K562 (cell line): ENCODE measurements around the gene STK11. TPM values are rescaled to one million over a fixed set of nuclear protein-coding genes. Genes with fewer than 3 reads are reported as not detected.

ENCODE experiments used
- CEBPG ChIP-seq, 3 experiments: fragments of 200-800 bp in 1 of 3; sonication (Bioruptor generic) in 1 of 3; sonication (generic) in 1 of 3; formaldehyde crosslinking in 1 of 3; IDR thresholded peaks in 2 of 3; conservative IDR thresholded peaks in 1 of 3; 2 replicates each; pipeline versions ENCODE4 v1.6.1 to v1.8.0; 2016 to 2022; ENCODE audit warnings: missing compliant biosample characterization in 2 of 3, missing genetic modification characterization in 2 of 3, mild to moderate bottlenecking in 1 of 3, missing genetic modification reagents in 1 of 3
- CUX1 ChIP-seq: fragments of 200-800 bp; sonication (Bioruptor generic); IDR thresholded peaks from 2 replicates; pipeline ENCODE4 v1.6.1; 2016; ENCODE audit warnings: missing genetic modification characterization, missing compliant biosample characterization
- GABPB2 ChIP-seq: fragments of 250-450 bp; sonication (Bioruptor Pico); conservative IDR thresholded peaks from 2 replicates; pipeline ENCODE4 v1.5.1; 2021; ENCODE audit warnings: mild to moderate bottlenecking
- HMBOX1 ChIP-seq: sonication (generic); IDR thresholded peaks from 2 replicates; pipeline ENCODE4 v1.6.1; 2016
- IRF9 ChIP-seq: fragments of 450-650 bp; IDR thresholded peaks from 2 replicates; pipeline ENCODE4 v1.6.1; 2016; ENCODE audit warnings: missing biosample characterization, missing genetic modification characterization
- JUN ChIP-seq, 2 experiments: sonication (generic) in 1 of 2; formaldehyde crosslinking in 1 of 2; IDR thresholded peaks; 2 replicates each; pipeline versions ENCODE4 v1.6.1 to v1.8.0; 2012 to 2022; ENCODE audit warnings: borderline replicate concordance in 2 of 2, mild to moderate bottlenecking in 2 of 2, improper control_type of control experiment in 1 of 2, low read depth in 1 of 2, low read length in 1 of 2, missing genetic modification reagents in 1 of 2
- KLF13 ChIP-seq: fragments of 450-650 bp; IDR thresholded peaks from 2 replicates; pipeline ENCODE4 v1.6.1; 2016; ENCODE audit warnings: missing genetic modification characterization, low read depth, mild to moderate bottlenecking, missing compliant biosample characterization, moderate library complexity, borderline replicate concordance
- LEF1 ChIP-seq: fragments of 450-650 bp; IDR thresholded peaks from 2 replicates; pipeline ENCODE4 v1.6.1; 2016; ENCODE audit warnings: mild to moderate bottlenecking
- MTA3 ChIP-seq: fragments of 450-650 bp; formaldehyde crosslinking; IDR thresholded peaks from 2 replicates; pipeline ENCODE4 v1.6.1; 2017; ENCODE audit warnings: mild to moderate bottlenecking, borderline replicate concordance
- MTF1 ChIP-seq: fragments of 250-450 bp; sonication (Bioruptor Pico); IDR thresholded peaks from 2 replicates; pipeline ENCODE4 v1.9.0; 2021; ENCODE audit warnings: moderate library complexity, mild to moderate bottlenecking, inconsistent platforms, borderline replicate concordance
- RBFOX2 ChIP-seq: fragments of 200-400 bp; formaldehyde crosslinking; IDR thresholded peaks from 2 replicates; pipeline ENCODE4 v1.6.1; 2017; ENCODE audit warnings: low read depth, mild to moderate bottlenecking, low read length, moderate library complexity
- STAT5B ChIP-seq: fragments of 250-450 bp; sonication (Bioruptor Pico); IDR thresholded peaks from 2 replicates; pipeline ENCODE4 v1.8.0; 2021; ENCODE audit warnings: mild to moderate bottlenecking, inconsistent platforms
- TAF9B ChIP-seq: fragments of 450-650 bp; IDR thresholded peaks from 2 replicates; pipeline ENCODE4 v1.6.1; 2018; ENCODE audit warnings: mild to moderate bottlenecking; ENCODE audit not compliant: partially characterized antibody
- TCF7 ChIP-seq: sonication (generic); IDR thresholded peaks from 2 replicates; pipeline ENCODE4 v1.6.1; 2016; ENCODE audit warnings: antibody characterized with exemption, borderline replicate concordance
- ZC3H4 ChIP-seq: sonication (generic); formaldehyde crosslinking; IDR thresholded peaks from 2 replicates; pipeline ENCODE4 v1.9.0; 2021; ENCODE audit warnings: missing genetic modification reagents, borderline replicate concordance
- ZNF12 ChIP-seq: sonication (generic); formaldehyde crosslinking; IDR thresholded peaks from 2 replicates; pipeline ENCODE4 v1.4.0; 2020; ENCODE audit warnings: mild to moderate bottlenecking, missing genetic modification reagents
- ZNF75A ChIP-seq: fragments of 450-650 bp; formaldehyde crosslinking; IDR thresholded peaks from 2 replicates; pipeline ENCODE4 v1.4.0; 2020; ENCODE audit warnings: mild to moderate bottlenecking
- polyA plus RNA-seq, 8 experiments: library from polyadenylated mRNA; depleted of rRNA in 4 of 8; stranded (reverse) in 5 of 8; unstranded in 3 of 8; fragments of >200 nt; fragmentation: Nextera tagmentation in 2 of 8; fragmentation: Illumina TruSeq in 1 of 8; extraction: Ambion mirVana in 2 of 8; extraction: Trizol in 1 of 8; gene quantifications; 2 replicates each; pipeline versions ENCODE4 v1.2.1 to v1.2.3, GENCODE V29; 2011 to 2014; ENCODE audit warnings: inconsistent platforms in 1 of 8, missing spikeins in 1 of 8
- total RNA-seq, 7 experiments: library from RNA; depleted of rRNA in 6 of 7; stranded (reverse); fragments of >200 nt in 6 of 7; fragmentation: Illumina TruSeq in 2 of 7; extraction: Trizol in 2 of 7; gene quantifications; 2 replicates each; pipeline versions ENCODE4 v1.2.1 to v1.2.3, GENCODE V29; 2011 to 2021; ENCODE audit warnings: low replicate concordance in 1 of 7
- TF ChIP-seq, protein P1 (sequence below): fragments of 250-450 bp; sonication (Bioruptor Pico); IDR thresholded peaks from 2 replicates; pipeline ENCODE4 v1.8.0; 2021; ENCODE audit warnings: moderate library complexity, mild to moderate bottlenecking, inconsistent platforms

STK11 gene
- total and polyA plus RNA-seq, 9 of the 15 experiments (the other 6 are each of a cell fraction or from before 2014, with no cell fraction given), result 0.15 to 96.5 (median 31.7) TPM

DNA sequence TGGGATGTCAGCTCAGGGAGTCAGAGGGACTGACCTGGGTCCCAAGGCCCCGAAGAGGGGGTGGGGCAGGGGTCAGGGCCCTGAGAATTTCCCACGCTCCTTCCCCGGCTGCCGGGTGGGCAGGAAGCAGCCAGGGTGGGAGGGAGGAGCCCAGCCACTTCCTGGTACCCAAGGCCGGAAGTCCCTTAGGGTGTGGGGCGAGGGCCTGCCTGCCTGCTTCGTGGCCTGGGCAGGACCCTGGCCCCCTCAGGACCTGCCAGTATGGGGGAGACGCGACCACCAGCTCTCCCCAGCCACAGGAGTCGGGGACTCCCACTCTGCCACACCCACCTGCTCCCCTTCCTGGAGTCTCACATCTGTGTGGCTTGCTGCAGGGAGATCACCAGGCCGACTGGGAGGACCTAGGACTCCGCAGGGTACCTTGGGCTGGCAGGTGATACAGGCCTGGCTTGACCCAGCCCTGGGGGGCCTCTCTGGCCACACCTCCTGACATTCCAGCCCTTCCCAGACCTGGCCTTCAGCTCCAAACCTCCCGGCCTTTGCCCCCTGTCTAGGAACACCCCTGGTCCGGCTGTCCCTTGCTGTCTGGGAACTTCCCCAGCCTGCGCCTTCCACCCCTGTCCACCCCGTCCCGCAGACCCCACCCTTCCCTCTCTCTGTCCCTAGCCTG is 53.8 kb downstream of the STK11 start (continued):
- TF ChIP-seq ZNF12 (CRISPR knock-in tag) (no peak), LEF1 (no peak), IRF9 (tag) (no peak), JUN (IDR thresholded peaks at IDR 0.05; ENCODE audit: borderline replicate concordance, low read depth, low read length) (no peak), JUN (CRISPR knock-in tag; IDR thresholded peaks at IDR 0.05; ENCODE audit: borderline replicate concordance) (no peak), MTA3 (peak; percentile 53; the same call in 1 of the 2 replicates), STAT5B (CRISPR knock-in tag) (no peak), RBFOX2 (peak; percentile 80), HMBOX1 (no peak), CUX1 (CRISPR knock-in tag) (no peak), ZNF75A (CRISPR knock-in tag) (no peak), KLF13 (tag) (peak; percentile 80; the same call in 1 of the 2 replicates), ZC3H4 (CRISPR knock-in tag) (no peak), TCF7 (no peak), CEBPG (CRISPR knock-in tag; IDR thresholded peaks at IDR 0.05) (no peak), CEBPG (tag; conservative IDR thresholded peaks at IDR 0.05 in 1 of 2, IDR thresholded peaks at IDR 0.05 in 1 of 2) (no peak), TAF9B (no peak), GABPB2 (no peak), MTF1 (no peak)
- TF ChIP-seq, protein P1, sequence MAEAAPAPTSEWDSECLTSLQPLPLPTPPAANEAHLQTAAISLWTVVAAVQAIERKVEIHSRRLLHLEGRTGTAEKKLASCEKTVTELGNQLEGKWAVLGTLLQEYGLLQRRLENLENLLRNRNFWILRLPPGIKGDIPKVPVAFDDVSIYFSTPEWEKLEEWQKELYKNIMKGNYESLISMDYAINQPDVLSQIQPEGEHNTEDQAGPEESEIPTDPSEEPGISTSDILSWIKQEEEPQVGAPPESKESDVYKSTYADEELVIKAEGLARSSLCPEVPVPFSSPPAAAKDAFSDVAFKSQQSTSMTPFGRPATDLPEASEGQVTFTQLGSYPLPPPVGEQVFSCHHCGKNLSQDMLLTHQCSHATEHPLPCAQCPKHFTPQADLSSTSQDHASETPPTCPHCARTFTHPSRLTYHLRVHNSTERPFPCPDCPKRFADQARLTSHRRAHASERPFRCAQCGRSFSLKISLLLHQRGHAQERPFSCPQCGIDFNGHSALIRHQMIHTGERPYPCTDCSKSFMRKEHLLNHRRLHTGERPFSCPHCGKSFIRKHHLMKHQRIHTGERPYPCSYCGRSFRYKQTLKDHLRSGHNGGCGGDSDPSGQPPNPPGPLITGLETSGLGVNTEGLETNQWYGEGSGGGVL (CRISPR knock-in tag), result no peak
